ENCODE data around the gene NNMT.
A peak's percentile ranks its signal among the peaks of the same experiment; 100 is the strongest.

NNMT gene

DNA sequence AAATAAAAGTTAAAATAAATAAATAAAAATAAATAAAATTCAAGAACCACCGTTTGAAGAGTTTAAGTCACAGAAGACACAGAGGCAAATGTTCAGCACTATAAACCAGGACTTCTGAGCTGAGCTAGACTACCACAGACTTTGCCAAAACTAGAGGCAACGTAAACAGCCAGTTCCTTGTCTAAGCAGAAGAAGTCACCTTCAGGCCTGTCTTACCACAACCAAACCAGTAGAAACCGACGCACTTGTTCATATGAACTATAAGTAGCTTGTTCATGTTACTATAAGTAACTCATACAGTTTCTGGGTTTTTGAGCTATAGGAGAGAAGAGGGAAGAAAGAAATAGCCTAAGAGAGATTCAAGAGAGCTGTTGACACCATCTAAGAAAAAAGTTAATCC, 48.3 kb downstream of the NNMT start:
- no peak for TF ChIP-seq RAD21 (IDR thresholded peaks at IDR 0.05; ENCODE audit: low read depth)

DNA sequence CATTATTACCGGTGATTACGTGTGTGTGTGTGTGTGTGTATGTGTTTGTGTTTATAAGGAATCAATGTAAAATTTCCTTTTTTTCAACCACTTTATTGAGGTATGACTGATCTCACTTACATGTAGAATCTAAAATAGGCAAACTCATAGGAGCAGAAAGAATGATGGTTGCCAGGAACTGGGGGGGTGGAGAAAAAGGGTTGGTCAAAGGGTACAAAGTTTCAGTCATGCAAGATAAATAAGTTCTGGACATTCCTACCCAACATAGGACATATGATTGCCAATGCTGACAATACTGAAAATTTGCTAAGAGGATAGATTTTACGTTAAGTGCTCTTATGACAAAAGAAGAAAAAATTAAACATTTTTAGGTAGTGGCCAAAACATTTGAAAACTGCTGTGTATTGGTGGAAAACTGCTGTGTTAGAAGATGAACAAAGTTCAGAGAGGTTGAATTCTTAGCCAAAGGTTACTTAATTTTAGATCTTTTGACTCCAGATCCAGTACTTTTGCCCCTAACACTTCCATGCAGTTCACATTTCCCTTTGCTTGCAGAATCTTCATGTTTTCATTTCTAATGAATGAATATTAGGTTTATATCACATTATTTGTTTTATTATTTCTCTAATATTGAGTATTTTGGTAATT, 49.5 kb downstream of the NNMT start:
- TF ChIP-seq, protein P1, sequence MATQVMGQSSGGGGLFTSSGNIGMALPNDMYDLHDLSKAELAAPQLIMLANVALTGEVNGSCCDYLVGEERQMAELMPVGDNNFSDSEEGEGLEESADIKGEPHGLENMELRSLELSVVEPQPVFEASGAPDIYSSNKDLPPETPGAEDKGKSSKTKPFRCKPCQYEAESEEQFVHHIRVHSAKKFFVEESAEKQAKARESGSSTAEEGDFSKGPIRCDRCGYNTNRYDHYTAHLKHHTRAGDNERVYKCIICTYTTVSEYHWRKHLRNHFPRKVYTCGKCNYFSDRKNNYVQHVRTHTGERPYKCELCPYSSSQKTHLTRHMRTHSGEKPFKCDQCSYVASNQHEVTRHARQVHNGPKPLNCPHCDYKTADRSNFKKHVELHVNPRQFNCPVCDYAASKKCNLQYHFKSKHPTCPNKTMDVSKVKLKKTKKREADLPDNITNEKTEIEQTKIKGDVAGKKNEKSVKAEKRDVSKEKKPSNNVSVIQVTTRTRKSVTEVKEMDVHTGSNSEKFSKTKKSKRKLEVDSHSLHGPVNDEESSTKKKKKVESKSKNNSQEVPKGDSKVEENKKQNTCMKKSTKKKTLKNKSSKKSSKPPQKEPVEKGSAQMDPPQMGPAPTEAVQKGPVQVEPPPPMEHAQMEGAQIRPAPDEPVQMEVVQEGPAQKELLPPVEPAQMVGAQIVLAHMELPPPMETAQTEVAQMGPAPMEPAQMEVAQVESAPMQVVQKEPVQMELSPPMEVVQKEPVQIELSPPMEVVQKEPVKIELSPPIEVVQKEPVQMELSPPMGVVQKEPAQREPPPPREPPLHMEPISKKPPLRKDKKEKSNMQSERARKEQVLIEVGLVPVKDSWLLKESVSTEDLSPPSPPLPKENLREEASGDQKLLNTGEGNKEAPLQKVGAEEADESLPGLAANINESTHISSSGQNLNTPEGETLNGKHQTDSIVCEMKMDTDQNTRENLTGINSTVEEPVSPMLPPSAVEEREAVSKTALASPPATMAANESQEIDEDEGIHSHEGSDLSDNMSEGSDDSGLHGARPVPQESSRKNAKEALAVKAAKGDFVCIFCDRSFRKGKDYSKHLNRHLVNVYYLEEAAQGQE (IDR thresholded peaks at IDR 0.05; ENCODE audit: low read depth), result no peak
- TF ChIP-seq TCF12 (IDR thresholded peaks at IDR 0.05; ENCODE audit: low read depth) (no peak), EP300 (IDR thresholded peaks at IDR 0.05; ENCODE audit: borderline replicate concordance) (no peak), EGR1 (IDR thresholded peaks at IDR 0.05) (no peak), USF1 (IDR thresholded peaks at IDR 0.05) (no peak), CREB1 (IDR thresholded peaks at IDR 0.05; ENCODE audit: low read depth) (no peak), CEBPB (IDR thresholded peaks at IDR 0.05) (no peak), FOXM1 (IDR thresholded peaks at IDR 0.05; ENCODE audit: borderline replicate concordance, low read depth) (no peak), TEAD4 (IDR thresholded peaks at IDR 0.05) (no peak), NFIC (IDR thresholded peaks at IDR 0.05) (no peak), ZBTB7A (IDR thresholded peaks at IDR 0.05; ENCODE audit: low read depth) (no peak)
- TF ChIP-seq, protein P2, sequence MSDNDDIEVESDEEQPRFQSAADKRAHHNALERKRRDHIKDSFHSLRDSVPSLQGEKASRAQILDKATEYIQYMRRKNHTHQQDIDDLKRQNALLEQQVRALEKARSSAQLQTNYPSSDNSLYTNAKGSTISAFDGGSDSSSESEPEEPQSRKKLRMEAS (IDR thresholded peaks at IDR 0.05), result no peak

- TF ChIP-seq USF1 (IDR thresholded peaks at IDR 0.05) (no peak), TEAD4 (IDR thresholded peaks at IDR 0.05) (no peak), CEBPB (IDR thresholded peaks at IDR 0.05) (no peak), ZBTB7A (IDR thresholded peaks at IDR 0.05; ENCODE audit: low read depth) (no peak), EP300 (IDR thresholded peaks at IDR 0.05; ENCODE audit: borderline replicate concordance) (no peak), TCF12 (IDR thresholded peaks at IDR 0.05; ENCODE audit: low read depth) (no peak), EGR1 (IDR thresholded peaks at IDR 0.05) (no peak), NFIC (IDR thresholded peaks at IDR 0.05) (no peak), RAD21 (IDR thresholded peaks at IDR 0.05; ENCODE audit: low read depth) (no peak)
- TF ChIP-seq, protein P1 (IDR thresholded peaks at IDR 0.05; ENCODE audit: low read depth), result no peak
- TF ChIP-seq, protein P2 (IDR thresholded peaks at IDR 0.05), result no peak
Measured at GRCh38 chr11:114346709-114347141, 50.5 kb downstream of the NNMT start.

DNA sequence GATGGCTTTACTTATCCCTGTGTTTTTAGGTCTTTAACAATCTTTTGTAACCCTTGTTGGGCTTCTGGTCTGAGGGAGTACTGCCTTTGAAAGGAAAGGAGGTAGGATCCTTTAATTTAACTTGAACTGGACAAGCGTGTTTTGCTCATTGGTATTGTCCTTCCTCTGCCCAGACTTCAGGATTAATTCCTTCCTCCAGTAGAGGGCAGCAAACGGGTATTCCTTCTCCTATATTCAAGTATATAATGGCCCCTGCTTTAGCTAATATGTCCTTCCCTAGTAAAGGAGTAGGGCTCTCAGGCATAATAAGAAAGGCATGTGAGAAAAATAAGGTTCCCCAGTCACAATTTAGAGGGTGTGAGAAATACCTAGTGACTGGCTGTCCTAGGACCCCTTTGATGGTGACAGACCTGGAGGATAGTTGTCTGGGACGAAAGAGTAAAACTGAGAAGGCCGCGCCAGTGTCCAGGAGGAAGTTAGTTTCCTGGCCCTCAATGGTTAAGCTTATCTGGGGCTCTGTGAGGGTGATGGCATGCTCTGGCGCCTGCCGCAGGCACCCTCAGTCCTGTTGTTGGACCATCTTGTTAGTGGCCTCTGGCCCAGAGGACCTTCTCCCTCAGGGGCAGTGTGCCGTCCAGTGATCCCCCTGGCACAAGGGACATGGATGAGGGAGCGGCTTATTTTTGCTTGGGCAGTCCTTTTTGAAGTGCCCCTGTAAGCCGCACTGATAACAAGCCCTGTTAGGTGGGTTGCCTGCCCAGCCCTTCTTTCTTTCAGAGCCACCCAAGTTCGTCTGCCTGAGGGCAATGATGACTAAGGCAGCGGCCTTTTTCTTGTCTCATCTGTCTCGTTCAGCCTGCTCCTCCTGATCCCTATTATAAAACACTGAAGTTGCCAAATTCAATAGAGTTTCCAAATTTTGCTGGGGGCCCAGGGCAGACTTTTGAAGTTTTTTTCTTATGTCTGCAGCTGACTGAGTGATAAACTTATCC, 52.3 kb downstream of the NNMT start:
- TF ChIP-seq EGR1 (IDR thresholded peaks at IDR 0.05), result no peak
- TF ChIP-seq RAD21 (IDR thresholded peaks at IDR 0.05; ENCODE audit: low read depth), result peak; percentile 61

GRCh38 chr11:114350022-114350421, 53.8 kb downstream of the NNMT start:
- TF ChIP-seq, protein P2 (IDR thresholded peaks at IDR 0.05), result no peak
- TF ChIP-seq FOXM1 (IDR thresholded peaks at IDR 0.05; ENCODE audit: borderline replicate concordance, low read depth), result no peak
- no peak for TF ChIP-seq EGR1 (IDR thresholded peaks at IDR 0.05)
- no peak for TF ChIP-seq CEBPB (IDR thresholded peaks at IDR 0.05)

- TF ChIP-seq TCF12 (IDR thresholded peaks at IDR 0.05; ENCODE audit: low read depth) (no peak), ZBTB7A (IDR thresholded peaks at IDR 0.05; ENCODE audit: low read depth) (no peak), EP300 (IDR thresholded peaks at IDR 0.05; ENCODE audit: borderline replicate concordance) (no peak), FOXM1 (IDR thresholded peaks at IDR 0.05; ENCODE audit: borderline replicate concordance, low read depth) (no peak), TEAD4 (IDR thresholded peaks at IDR 0.05) (no peak), CEBPB (IDR thresholded peaks at IDR 0.05) (no peak), USF1 (IDR thresholded peaks at IDR 0.05) (no peak), RAD21 (IDR thresholded peaks at IDR 0.05; ENCODE audit: low read depth) (no peak), CREB1 (IDR thresholded peaks at IDR 0.05; ENCODE audit: low read depth) (no peak), EGR1 (IDR thresholded peaks at IDR 0.05) (no peak), TAF1 (IDR thresholded peaks at IDR 0.05; ENCODE audit: low read depth) (no peak), YY1 (IDR thresholded peaks at IDR 0.05; ENCODE audit: low read depth) (no peak)
- TF ChIP-seq, protein P1 (IDR thresholded peaks at IDR 0.05; ENCODE audit: low read depth), result no peak
- TF ChIP-seq, protein P2 (IDR thresholded peaks at IDR 0.05), result no peak
Measured at GRCh38 chr11:114353443-114353842, 57.2 kb downstream of the NNMT start.
